ENCODE results near the gene TICAM2.

TICAM2 gene

GRCh38 chr5:115579747-115580173 is 22.5 kb downstream of the TICAM2 start:
- H3K27me3 ChIP-seq (ENCODE audit: insufficient read depth, insufficient read length), result no peaks in the 10 kb centered on the region
- no peaks in the 10 kb centered on the region for H3K36me3 ChIP-seq (ENCODE audit: insufficient read depth, insufficient read length, low read length)
- DNase-seq (ENCODE audit: low read depth, low spot score), result no peak
- TF ChIP-seq YY1 (IDR thresholded peaks at IDR 0.05; ENCODE audit: insufficient read depth, insufficient read length), result no peak
- TF ChIP-seq ZNF274 (IDR thresholded peaks at IDR 0.05; ENCODE audit: low read depth, low read length), result no peak
- TF ChIP-seq SUZ12 (IDR thresholded peaks at IDR 0.05; ENCODE audit: extremely low read depth, insufficient read depth, insufficient read length), result no peak
- H3K9me3 ChIP-seq (ENCODE audit: insufficient read depth, low read length), result no peaks in the 10 kb centered on the region
- H3K4me1 ChIP-seq (ENCODE audit: insufficient read depth, insufficient read length), result no peaks in the 10 kb centered on the region
- no peak overlapping the region for H3K9ac ChIP-seq (ENCODE audit: insufficient read length, low read depth)
- H3K4me3 ChIP-seq (ENCODE audit: insufficient read length, low read depth), result no peak overlapping the region

GRCh38 chr5:115579216-115579615 is 23.1 kb downstream of the TICAM2 start:
- Histone ChIP-seq H3K36me3 (ENCODE audit: insufficient read depth, insufficient read length, low read length) (no peaks in the 10 kb centered on the region), H3K27me3 (ENCODE audit: insufficient read depth, insufficient read length) (no peaks in the 10 kb centered on the region), H3K4me3 (ENCODE audit: insufficient read length, low read depth) (no peak overlapping the region), H3K9me3 (ENCODE audit: insufficient read depth, low read length) (no peaks in the 10 kb centered on the region), H3K9ac (ENCODE audit: insufficient read length, low read depth) (no peak overlapping the region), H3K4me1 (ENCODE audit: insufficient read depth, insufficient read length) (no peaks in the 10 kb centered on the region)
- TF ChIP-seq ZNF274 (IDR thresholded peaks at IDR 0.05; ENCODE audit: low read depth, low read length) (no peak), SUZ12 (IDR thresholded peaks at IDR 0.05; ENCODE audit: extremely low read depth, insufficient read depth, insufficient read length) (no peak), YY1 (IDR thresholded peaks at IDR 0.05; ENCODE audit: insufficient read depth, insufficient read length) (no peak)
- DNase-seq (ENCODE audit: low read depth, low spot score), result no peak

GRCh38 chr5:115578657-115579056 is 23.6 kb downstream of the TICAM2 start:
- Histone ChIP-seq H3K36me3 (ENCODE audit: insufficient read depth, insufficient read length, low read length) (no peaks in the 10 kb centered on the region), H3K27me3 (ENCODE audit: insufficient read depth, insufficient read length) (no peaks in the 10 kb centered on the region), H3K4me3 (ENCODE audit: insufficient read length, low read depth) (no peak overlapping the region), H3K9ac (ENCODE audit: insufficient read length, low read depth) (no peak overlapping the region), H3K9me3 (ENCODE audit: insufficient read depth, low read length) (no peaks in the 10 kb centered on the region), H3K4me1 (ENCODE audit: insufficient read depth, insufficient read length) (no peaks in the 10 kb centered on the region)
- TF ChIP-seq SUZ12 (IDR thresholded peaks at IDR 0.05; ENCODE audit: extremely low read depth, insufficient read depth, insufficient read length) (no peak), YY1 (IDR thresholded peaks at IDR 0.05; ENCODE audit: insufficient read depth, insufficient read length) (no peak), ZNF274 (IDR thresholded peaks at IDR 0.05; ENCODE audit: low read depth, low read length) (no peak)
- no peak for DNase-seq (ENCODE audit: low read depth, low spot score)

- H3K4me1 ChIP-seq (ENCODE audit: insufficient read depth, insufficient read length), result no peaks in the 10 kb centered on the region
- no peaks in the 10 kb centered on the region for H3K27me3 ChIP-seq (ENCODE audit: insufficient read depth, insufficient read length)
- no peaks in the 10 kb centered on the region for H3K9me3 ChIP-seq (ENCODE audit: insufficient read depth, low read length)
- DNase-seq (ENCODE audit: low read depth, low spot score), result no peak
- no peak overlapping the region for H3K4me3 ChIP-seq (ENCODE audit: insufficient read length, low read depth)
- TF ChIP-seq YY1 (IDR thresholded peaks at IDR 0.05; ENCODE audit: insufficient read depth, insufficient read length) (no peak), SUZ12 (IDR thresholded peaks at IDR 0.05; ENCODE audit: extremely low read depth, insufficient read depth, insufficient read length) (no peak)
- no peak overlapping the region for H3K9ac ChIP-seq (ENCODE audit: insufficient read length, low read depth)
- no peaks in the 10 kb centered on the region for H3K36me3 ChIP-seq (ENCODE audit: insufficient read depth, insufficient read length, low read length)
These were observed 24.5 kb downstream of the TICAM2 start for GRCh38 chr5:115577741-115578140.

- H3K27me3 ChIP-seq (ENCODE audit: insufficient read depth, insufficient read length), result no peaks in the 10 kb centered on the region
- no peak for DNase-seq (ENCODE audit: low read depth, low spot score)
- no peaks in the 10 kb centered on the region for H3K4me1 ChIP-seq (ENCODE audit: insufficient read depth, insufficient read length)
- H3K36me3 ChIP-seq (ENCODE audit: insufficient read depth, insufficient read length, low read length), result no peaks in the 10 kb centered on the region
- TF ChIP-seq SUZ12 (IDR thresholded peaks at IDR 0.05; ENCODE audit: extremely low read depth, insufficient read depth, insufficient read length) (no peak), YY1 (IDR thresholded peaks at IDR 0.05; ENCODE audit: insufficient read depth, insufficient read length) (no peak), ZNF274 (IDR thresholded peaks at IDR 0.05; ENCODE audit: low read depth, low read length) (no peak)
- no peak overlapping the region for H3K4me3 ChIP-seq (ENCODE audit: insufficient read length, low read depth)
- H3K9ac ChIP-seq (ENCODE audit: insufficient read length, low read depth), result no peak overlapping the region
- no peaks in the 10 kb centered on the region for H3K9me3 ChIP-seq (ENCODE audit: insufficient read depth, low read length)
These were observed 24.9 kb downstream of the TICAM2 start for GRCh38 chr5:115577329-115577728.

- no peaks in the 10 kb centered on the region for H3K9me3 ChIP-seq (ENCODE audit: insufficient read depth, low read length)
- no peak for DNase-seq (ENCODE audit: low read depth, low spot score)
- H3K4me1 ChIP-seq (ENCODE audit: insufficient read depth, insufficient read length), result no peaks in the 10 kb centered on the region
- TF ChIP-seq YY1 (IDR thresholded peaks at IDR 0.05; ENCODE audit: insufficient read depth, insufficient read length), result no peak
- no peak for TF ChIP-seq SUZ12 (IDR thresholded peaks at IDR 0.05; ENCODE audit: extremely low read depth, insufficient read depth, insufficient read length)
- H3K27me3 ChIP-seq (ENCODE audit: insufficient read depth, insufficient read length), result no peaks in the 10 kb centered on the region
- no peak overlapping the region for H3K4me3 ChIP-seq (ENCODE audit: insufficient read length, low read depth)
- H3K36me3 ChIP-seq (ENCODE audit: insufficient read depth, insufficient read length, low read length), result no peaks in the 10 kb centered on the region
- H3K9ac ChIP-seq (ENCODE audit: insufficient read length, low read depth), result no peak overlapping the region
These were observed 26.9 kb downstream of the TICAM2 start for GRCh38 chr5:115575167-115576070.

- Histone ChIP-seq H3K4me1 (ENCODE audit: insufficient read depth, insufficient read length) (no peaks in the 10 kb centered on the region), H3K9ac (ENCODE audit: insufficient read length, low read depth) (no peak overlapping the region), H3K4me3 (ENCODE audit: insufficient read length, low read depth) (no peak overlapping the region), H3K27me3 (ENCODE audit: insufficient read depth, insufficient read length) (no peaks in the 10 kb centered on the region), H3K9me3 (ENCODE audit: insufficient read depth, low read length) (no peaks in the 10 kb centered on the region), H3K36me3 (ENCODE audit: insufficient read depth, insufficient read length, low read length) (no peaks in the 10 kb centered on the region)
- TF ChIP-seq ZNF274 (IDR thresholded peaks at IDR 0.05; ENCODE audit: low read depth, low read length) (no peak), SUZ12 (IDR thresholded peaks at IDR 0.05; ENCODE audit: extremely low read depth, insufficient read depth, insufficient read length) (no peak), YY1 (IDR thresholded peaks at IDR 0.05; ENCODE audit: insufficient read depth, insufficient read length) (no peak)
- no peak for DNase-seq (ENCODE audit: low read depth, low spot score)
These were observed 29.1 kb downstream of the TICAM2 start for GRCh38 chr5:115573133-115573532.

Measured in NT2/D1 (cell line).